DOHH2 (cell line): ENCODE results near the gene RBBP8NL.

Experiments used
- CTCF ChIP-seq: fragments of 200-600 bp; sonication (generic); IDR thresholded peaks from one replicate; pipeline ENCODE4 v1.5.1; 2014; ENCODE audit warnings: antibody characterized with exemption, mild to moderate bottlenecking, low read depth, low read length; ENCODE audit not compliant: poor library complexity, severe bottlenecking
- EZH2phosphoT487 ChIP-seq: fragments of 200-600 bp; sonication (generic); IDR thresholded peaks from 2 replicates; pipeline ENCODE4 v1.6.1; 2017; ENCODE audit warnings: borderline replicate concordance, mild to moderate bottlenecking, antibody characterized with exemption, low read length, moderate library complexity, mixed read lengths

- TF ChIP-seq CTCF (no peak), EZH2phosphoT487 (no peak)
Measured at GRCh38 chr20:62404761-62405107, 22.6 kb downstream of the RBBP8NL start.
